ENCODE data around the gene LRP1B.

GRCh38 chr2:141316103-141316502, 814.7 kb downstream of the LRP1B start:
- TF ChIP-seq CTCF (IDR thresholded peaks at IDR 0.05) (no peak), POLR2AphosphoS5 (IDR thresholded peaks at IDR 0.05) (no peak), EP300 (IDR thresholded peaks at IDR 0.05) (no peak), POLR2A (IDR thresholded peaks at IDR 0.05; ENCODE audit: low read depth) (no peak)

Data from esophagus muscularis mucosa (tissue), 4 donors.